ENCODE data around the gene NPC1.

NPC1 gene

GRCh38 chr18:23593720-23594119, 7.4 kb upstream of the NPC1 start:
- Histone ChIP-seq H3K36me3 (ENCODE audit: control insufficient read depth, low read length) (no peaks in the 10 kb centered on the region), H3K79me2 (ENCODE audit: control insufficient read depth, low read length) (no peaks in the 10 kb centered on the region), H3K4me2 (ENCODE audit: low read length) (no peak overlapping the region), H3K4me1 (ENCODE audit: control insufficient read depth, low read length) (peaks cover 9% of the 10 kb centered on the region), H3K4me3 (ENCODE audit: low read length) (no peak overlapping the region), H3K9me2 (replicated peaks; ENCODE audit: control insufficient read depth, low read length) (no peaks in the 10 kb centered on the region), H3K27ac (ENCODE audit: low read depth, low read length) (no peak overlapping the region), H3K9me3 (ENCODE audit: control insufficient read depth, insufficient read depth, low read length) (no peaks in the 10 kb centered on the region), H3K27me3 (ENCODE audit: control insufficient read depth, low read length) (peaks cover 11% of the 10 kb centered on the region), H4K20me1 (ENCODE audit: control insufficient read depth, insufficient read depth, low read depth, low read length) (no peaks in the 10 kb centered on the region), H3F3A (ENCODE audit: control insufficient read depth, insufficient read depth) (no peaks in the 10 kb centered on the region)
- TF ChIP-seq EZH2phosphoT487 (IDR thresholded peaks at IDR 0.05; ENCODE audit: borderline replicate concordance, low read length) (no peak), CTCF (IDR thresholded peaks at IDR 0.05; ENCODE audit: low read depth, low read length, poor library complexity, severe bottlenecking) (no peak)

DNA sequence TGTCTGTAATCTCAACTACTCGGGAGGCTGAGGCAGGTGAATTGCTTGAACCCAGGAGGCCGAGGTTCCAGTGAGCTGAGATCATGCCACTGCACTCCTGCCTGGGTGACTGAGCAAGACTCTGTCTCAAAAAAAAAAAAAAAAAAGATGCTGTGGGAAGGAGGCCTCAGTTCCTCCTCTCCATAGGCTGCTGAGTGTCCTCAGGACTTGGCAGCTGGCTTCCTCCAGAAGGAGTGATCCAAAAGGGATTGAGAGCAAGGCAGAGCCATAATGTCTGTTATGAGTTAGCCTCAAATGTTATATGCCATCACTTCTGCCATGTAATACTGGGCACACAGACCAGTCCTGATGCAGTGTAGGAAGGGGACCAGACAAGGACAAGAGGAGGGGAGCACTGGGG, 6.6 kb upstream of the NPC1 start:
- no peak overlapping the region for H3K4me2 ChIP-seq (ENCODE audit: low read length)
- H4K20me1 ChIP-seq (ENCODE audit: control insufficient read depth, insufficient read depth, low read depth, low read length): no peaks in the 10 kb centered on the region
- no peak overlapping the region for H3K4me3 ChIP-seq (ENCODE audit: low read length)
- H3K27ac ChIP-seq (ENCODE audit: low read depth, low read length): no peak overlapping the region
- TF ChIP-seq CTCF (IDR thresholded peaks at IDR 0.05; ENCODE audit: low read depth, low read length, poor library complexity, severe bottlenecking) (no peak), EZH2phosphoT487 (IDR thresholded peaks at IDR 0.05; ENCODE audit: borderline replicate concordance, low read length) (no peak)
- H3K4me1 ChIP-seq (ENCODE audit: control insufficient read depth, low read length): peaks cover 9% of the 10 kb centered on the region
- no peaks in the 10 kb centered on the region for H3F3A ChIP-seq (ENCODE audit: control insufficient read depth, insufficient read depth)
- no peaks in the 10 kb centered on the region for H3K36me3 ChIP-seq (ENCODE audit: control insufficient read depth, low read length)
- H3K9me2 ChIP-seq (replicated peaks; ENCODE audit: control insufficient read depth, low read length): no peaks in the 10 kb centered on the region
- H3K79me2 ChIP-seq (ENCODE audit: control insufficient read depth, low read length): no peaks in the 10 kb centered on the region
- H3K9me3 ChIP-seq (ENCODE audit: control insufficient read depth, insufficient read depth, low read length): no peaks in the 10 kb centered on the region
- H3K27me3 ChIP-seq (ENCODE audit: control insufficient read depth, low read length): peaks cover 11% of the 10 kb centered on the region; the same call in 1 of the 2 replicates

- Histone ChIP-seq H3K9me3 (ENCODE audit: control insufficient read depth, insufficient read depth, low read length) (no peaks in the 10 kb centered on the region), H3K27ac (ENCODE audit: low read depth, low read length) (no peak overlapping the region), H4K20me1 (ENCODE audit: control insufficient read depth, insufficient read depth, low read depth, low read length) (no peaks in the 10 kb centered on the region), H3K4me2 (ENCODE audit: low read length) (no peak overlapping the region), H3K79me2 (ENCODE audit: control insufficient read depth, low read length) (peaks cover 2% of the 10 kb centered on the region), H3K36me3 (ENCODE audit: control insufficient read depth, low read length) (no peaks in the 10 kb centered on the region), H3K9me2 (replicated peaks; ENCODE audit: control insufficient read depth, low read length) (no peaks in the 10 kb centered on the region), H3F3A (ENCODE audit: control insufficient read depth, insufficient read depth) (no peaks in the 10 kb centered on the region), H3K4me3 (ENCODE audit: low read length) (no peak overlapping the region), H3K4me1 (ENCODE audit: control insufficient read depth, low read length) (peaks cover 7% of the 10 kb centered on the region), H3K27me3 (ENCODE audit: control insufficient read depth, low read length) (0 out of 2 replicates have a peak, but pooled peaks cover 5% of the 10 kb centered on the region)
- no peak for TF ChIP-seq EZH2phosphoT487 (IDR thresholded peaks at IDR 0.05; ENCODE audit: borderline replicate concordance, low read length)
- no peak for TF ChIP-seq CTCF (IDR thresholded peaks at IDR 0.05; ENCODE audit: low read depth, low read length, poor library complexity, severe bottlenecking)
Measured at GRCh38 chr18:23591011-23591410, 4.7 kb upstream of the NPC1 start.
